GM12878 (cell line): Measurements from ENCODE around the gene RPS15A. TPM values are rescaled to one million over a fixed set of nuclear protein-coding genes. Genes with fewer than 3 reads are reported as not detected.

ENCODE experiments used
- BMI1 ChIP-seq: fragments of 450-650 bp; IDR thresholded peaks from 2 replicates; pipeline ENCODE4 v1.6.1; 2016; ENCODE audit warnings: mild to moderate bottlenecking, moderate library complexity, borderline replicate concordance
- CBFB ChIP-seq: IDR thresholded peaks from 2 replicates; pipeline ENCODE4 v1.6.1; 2016; ENCODE audit warnings: antibody characterized with exemption, low read depth
- CTCF ChIP-seq, 3 experiments: IDR thresholded peaks in 2 of 3; conservative IDR thresholded peaks in 1 of 3; 2 replicates each; pipeline ENCODE4 v1.5.1; 2011; ENCODE audit warnings: low read depth in 3 of 3, low read length in 3 of 3, mild to moderate bottlenecking in 3 of 3, control low read depth in 2 of 3, moderate library complexity in 2 of 3, inconsistent platforms in 1 of 3, mixed read lengths in 1 of 3; ENCODE audit not compliant: control insufficient read depth in 2 of 3, insufficient read depth in 1 of 3; ENCODE audit errors: extremely low read depth in 1 of 3
- FOXK2 ChIP-seq: fragments of 450-650 bp; IDR thresholded peaks from 2 replicates; pipeline ENCODE4 v1.6.1; 2017; ENCODE audit warnings: mild to moderate bottlenecking, moderate library complexity
- HCFC1 ChIP-seq: fragments of 150-350 bp; IDR thresholded peaks from 2 replicates; pipeline ENCODE4 v1.6.1; 2014; ENCODE audit warnings: low read length
- JUNB ChIP-seq: IDR thresholded peaks from 2 replicates; pipeline ENCODE4 v1.6.1; 2016; ENCODE audit warnings: antibody characterized with exemption, mild to moderate bottlenecking
- KDM1A ChIP-seq: fragments of 200-600 bp; sonication (generic); IDR thresholded peaks from 2 replicates; pipeline ENCODE4 v1.6.1; 2016; ENCODE audit warnings: borderline replicate concordance
- KLF5 ChIP-seq: fragments of 450-650 bp; IDR thresholded peaks from 2 replicates; pipeline ENCODE4 v1.6.1; 2014; ENCODE audit warnings: mild to moderate bottlenecking; ENCODE audit not compliant: partially characterized antibody
- NFIC ChIP-seq: IDR thresholded peaks from 2 replicates; pipeline ENCODE4 v1.6.1; 2012; ENCODE audit warnings: low read depth, mild to moderate bottlenecking, inconsistent platforms, low read length, moderate library complexity
- NFYA ChIP-seq: IDR thresholded peaks from 2 replicates; pipeline ENCODE4 v1.6.1; 2011; ENCODE audit warnings: low read depth, mild to moderate bottlenecking, low read length, improper control_type of control experiment, borderline replicate concordance
- SIX5 ChIP-seq: IDR thresholded peaks from 2 replicates; pipeline ENCODE4 v1.6.1; 2011; ENCODE audit warnings: mild to moderate bottlenecking, low read depth, low read length, moderate library complexity; ENCODE audit not compliant: severe bottlenecking
- SMARCA5 ChIP-seq: fragments of 450-650 bp; IDR thresholded peaks from 2 replicates; pipeline ENCODE4 v1.6.1; 2017; ENCODE audit warnings: mild to moderate bottlenecking
- STAT1 ChIP-seq: fragments of 450-650 bp; conservative IDR thresholded peaks from 2 replicates; pipeline ENCODE4 v1.6.1; 2014; ENCODE audit warnings: antibody characterized with exemption, mild to moderate bottlenecking
- SUZ12 ChIP-seq: fragments of 200-600 bp; sonication (generic); IDR thresholded peaks from one replicate; pipeline ENCODE4 v1.6.1; 2018; ENCODE audit warnings: antibody characterized with exemption, mild to moderate bottlenecking; ENCODE audit not compliant: unreplicated experiment
- YY1 ChIP-seq: IDR thresholded peaks from 2 replicates; pipeline ENCODE4 v1.6.1; 2011; ENCODE audit warnings: low read depth, mild to moderate bottlenecking, low read length
- ZNF384 ChIP-seq: IDR thresholded peaks from 2 replicates; pipeline ENCODE4 v1.6.1; 2012; ENCODE audit warnings: low read depth, mild to moderate bottlenecking, low read length, improper control_type of control experiment, borderline replicate concordance
- polyA plus RNA-seq, 11 experiments: library from polyadenylated mRNA; depleted of rRNA in 4 of 11; unstranded in 6 of 11; stranded (reverse) in 5 of 11; fragments of >200 nt; fragmentation: Nextera tagmentation in 4 of 11; fragmentation: Illumina TruSeq in 1 of 11; extraction: Ambion mirVana in 4 of 11; extraction: Trizol in 1 of 11; gene quantifications; 1 replicate in 1 of 11; 2 replicates in 10 of 11; pipeline versions ENCODE4 v1.2.1 to v1.2.3, GENCODE V29; 2011 to 2016; ENCODE audit warnings: inconsistent platforms in 2 of 11, missing spikeins in 2 of 11, low read depth in 1 of 11
- total RNA-seq, 4 experiments: library from RNA; depleted of rRNA in 3 of 4; stranded (reverse); fragments of >200 nt in 3 of 4; fragmentation: Illumina TruSeq in 1 of 4; extraction: Trizol in 1 of 4; gene quantifications; 2 replicates each; pipeline versions ENCODE4 v1.2.1 to v1.2.3, GENCODE V29; 2013 to 2021
- TF ChIP-seq, protein P1 (sequence below): IDR thresholded peaks from 2 replicates; pipeline ENCODE4 v1.6.1; 2011; ENCODE audit warnings: low read depth, low read length, improper control_type of control experiment, borderline replicate concordance
- TF ChIP-seq, protein P2 (sequence below): fragments of 450-650 bp; IDR thresholded peaks from 2 replicates; pipeline ENCODE4 v1.6.1; 2018; ENCODE audit warnings: borderline replicate concordance, mild to moderate bottlenecking; ENCODE audit not compliant: partially characterized antibody
- TF ChIP-seq, protein P3 (sequence below): IDR thresholded peaks from 2 replicates; pipeline ENCODE4 v1.6.1; 2012; ENCODE audit warnings: improper control_type of control experiment, low read depth, low read length; ENCODE audit not compliant: insufficient replicate concordance

RPS15A gene
- total and polyA plus RNA-seq, 10 of the 15 experiments (the other 5 are each of a cell fraction or from before 2014, with no cell fraction given), result 1,566 to 6,408 (median 2,999) TPM

DNA sequence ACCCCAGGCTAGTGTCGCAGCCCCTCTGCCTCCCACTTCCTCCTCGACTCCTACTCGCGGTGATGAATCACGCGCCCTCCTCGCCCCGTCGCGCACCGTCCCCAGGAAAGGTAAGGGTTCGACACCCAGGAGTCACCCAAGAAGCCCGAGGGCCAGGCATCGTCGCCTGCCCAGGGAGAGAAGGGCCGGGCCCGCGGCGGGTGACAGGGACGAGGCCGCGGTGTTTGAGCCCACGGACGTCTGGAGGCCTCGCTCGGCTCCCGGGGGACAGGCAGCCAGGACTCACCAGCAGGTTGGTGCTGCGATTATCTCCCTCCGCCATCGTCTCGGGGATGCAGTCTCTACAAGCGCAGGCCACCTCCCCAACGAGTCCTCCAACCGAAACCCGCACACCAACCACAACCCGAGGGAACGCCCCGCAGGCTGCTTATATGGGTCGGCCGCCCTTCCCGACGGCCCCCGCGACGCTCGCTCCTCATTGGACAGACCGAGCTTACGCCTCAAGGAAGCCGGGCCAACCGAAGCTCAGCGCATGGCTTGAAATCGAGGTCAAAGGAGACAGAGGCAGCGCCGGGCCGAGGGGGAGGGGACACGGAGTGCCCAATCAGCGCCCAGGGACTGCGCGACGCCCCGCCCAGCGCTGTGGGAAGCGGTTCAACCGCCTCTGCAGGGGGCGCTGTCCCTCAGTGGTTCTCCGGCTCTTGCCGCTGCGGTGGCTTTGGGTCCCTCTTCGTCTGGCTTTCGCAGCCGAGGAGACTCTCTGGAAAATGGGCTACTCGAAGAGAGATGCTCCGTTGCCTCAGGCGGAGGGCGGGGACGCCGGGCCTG, 11.2 kb upstream of the RPS15A start, which contains the start of gene ARL6IP1 (continued):
- TF ChIP-seq CTCF (IDR thresholded peaks at IDR 0.05 in 2 of 3, conservative IDR thresholded peaks at IDR 0.05 in 1 of 3; ENCODE audit: control insufficient read depth in 2 of 3, extremely low read depth in 1 of 3, insufficient read depth in 1 of 3, low read depth in 3 of 3, low read length in 3 of 3) (peak; percentile 89 to 92 (median 91); a peak in 5 of 6 replicates), YY1 (no peak; the same call in none of the 2 replicates), SMARCA5 (peak; percentile 87), STAT1 (peak; percentile 38; the same call in 1 of the 2 replicates), HCFC1 (no peak; the same call in 1 of the 2 replicates), SIX5 (no peak), KDM1A (no peak), NFIC (no peak), JUNB (no peak), NFYA (peak; percentile 30), FOXK2 (peak; percentile 7; the same call in 1 of the 2 replicates), KLF5 (no peak), CBFB (peak; percentile 100), SUZ12 (no peak), ZNF384 (no peak), BMI1 (no peak)
- TF ChIP-seq, protein P1, sequence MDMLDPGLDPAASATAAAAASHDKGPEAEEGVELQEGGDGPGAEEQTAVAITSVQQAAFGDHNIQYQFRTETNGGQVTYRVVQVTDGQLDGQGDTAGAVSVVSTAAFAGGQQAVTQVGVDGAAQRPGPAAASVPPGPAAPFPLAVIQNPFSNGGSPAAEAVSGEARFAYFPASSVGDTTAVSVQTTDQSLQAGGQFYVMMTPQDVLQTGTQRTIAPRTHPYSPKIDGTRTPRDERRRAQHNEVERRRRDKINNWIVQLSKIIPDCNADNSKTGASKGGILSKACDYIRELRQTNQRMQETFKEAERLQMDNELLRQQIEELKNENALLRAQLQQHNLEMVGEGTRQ, result no peak; the same call in 1 of the 2 replicates
- TF ChIP-seq, protein P2, sequence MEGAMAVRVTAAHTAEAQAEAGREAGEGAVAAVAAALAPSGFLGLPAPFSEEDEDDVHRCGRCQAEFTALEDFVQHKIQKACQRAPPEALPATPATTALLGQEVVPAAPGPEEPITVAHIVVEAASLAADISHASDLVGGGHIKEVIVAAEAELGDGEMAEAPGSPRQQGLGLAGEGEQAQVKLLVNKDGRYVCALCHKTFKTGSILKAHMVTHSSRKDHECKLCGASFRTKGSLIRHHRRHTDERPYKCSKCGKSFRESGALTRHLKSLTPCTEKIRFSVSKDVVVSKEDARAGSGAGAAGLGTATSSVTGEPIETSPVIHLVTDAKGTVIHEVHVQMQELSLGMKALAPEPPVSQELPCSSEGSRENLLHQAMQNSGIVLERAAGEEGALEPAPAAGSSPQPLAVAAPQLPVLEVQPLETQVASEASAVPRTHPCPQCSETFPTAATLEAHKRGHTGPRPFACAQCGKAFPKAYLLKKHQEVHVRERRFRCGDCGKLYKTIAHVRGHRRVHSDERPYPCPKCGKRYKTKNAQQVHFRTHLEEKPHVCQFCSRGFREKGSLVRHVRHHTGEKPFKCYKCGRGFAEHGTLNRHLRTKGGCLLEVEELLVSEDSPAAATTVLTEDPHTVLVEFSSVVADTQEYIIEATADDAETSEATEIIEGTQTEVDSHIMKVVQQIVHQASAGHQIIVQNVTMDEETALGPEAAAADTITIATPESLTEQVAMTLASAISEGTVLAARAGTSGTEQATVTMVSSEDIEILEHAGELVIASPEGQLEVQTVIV, result no peak
- TF ChIP-seq, protein P3, sequence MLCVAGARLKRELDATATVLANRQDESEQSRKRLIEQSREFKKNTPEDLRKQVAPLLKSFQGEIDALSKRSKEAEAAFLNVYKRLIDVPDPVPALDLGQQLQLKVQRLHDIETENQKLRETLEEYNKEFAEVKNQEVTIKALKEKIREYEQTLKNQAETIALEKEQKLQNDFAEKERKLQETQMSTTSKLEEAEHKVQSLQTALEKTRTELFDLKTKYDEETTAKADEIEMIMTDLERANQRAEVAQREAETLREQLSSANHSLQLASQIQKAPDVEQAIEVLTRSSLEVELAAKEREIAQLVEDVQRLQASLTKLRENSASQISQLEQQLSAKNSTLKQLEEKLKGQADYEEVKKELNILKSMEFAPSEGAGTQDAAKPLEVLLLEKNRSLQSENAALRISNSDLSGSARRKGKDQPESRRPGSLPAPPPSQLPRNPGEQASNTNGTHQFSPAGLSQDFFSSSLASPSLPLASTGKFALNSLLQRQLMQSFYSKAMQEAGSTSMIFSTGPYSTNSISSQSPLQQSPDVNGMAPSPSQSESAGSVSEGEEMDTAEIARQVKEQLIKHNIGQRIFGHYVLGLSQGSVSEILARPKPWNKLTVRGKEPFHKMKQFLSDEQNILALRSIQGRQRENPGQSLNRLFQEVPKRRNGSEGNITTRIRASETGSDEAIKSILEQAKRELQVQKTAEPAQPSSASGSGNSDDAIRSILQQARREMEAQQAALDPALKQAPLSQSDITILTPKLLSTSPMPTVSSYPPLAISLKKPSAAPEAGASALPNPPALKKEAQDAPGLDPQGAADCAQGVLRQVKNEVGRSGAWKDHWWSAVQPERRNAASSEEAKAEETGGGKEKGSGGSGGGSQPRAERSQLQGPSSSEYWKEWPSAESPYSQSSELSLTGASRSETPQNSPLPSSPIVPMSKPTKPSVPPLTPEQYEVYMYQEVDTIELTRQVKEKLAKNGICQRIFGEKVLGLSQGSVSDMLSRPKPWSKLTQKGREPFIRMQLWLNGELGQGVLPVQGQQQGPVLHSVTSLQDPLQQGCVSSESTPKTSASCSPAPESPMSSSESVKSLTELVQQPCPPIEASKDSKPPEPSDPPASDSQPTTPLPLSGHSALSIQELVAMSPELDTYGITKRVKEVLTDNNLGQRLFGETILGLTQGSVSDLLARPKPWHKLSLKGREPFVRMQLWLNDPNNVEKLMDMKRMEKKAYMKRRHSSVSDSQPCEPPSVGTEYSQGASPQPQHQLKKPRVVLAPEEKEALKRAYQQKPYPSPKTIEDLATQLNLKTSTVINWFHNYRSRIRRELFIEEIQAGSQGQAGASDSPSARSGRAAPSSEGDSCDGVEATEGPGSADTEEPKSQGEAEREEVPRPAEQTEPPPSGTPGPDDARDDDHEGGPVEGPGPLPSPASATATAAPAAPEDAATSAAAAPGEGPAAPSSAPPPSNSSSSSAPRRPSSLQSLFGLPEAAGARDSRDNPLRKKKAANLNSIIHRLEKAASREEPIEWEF, result no peak
